Mucosa of rectum (tissue), 2 donors: ENCODE data around the gene OR10D3.

Experiments used
- H3K27ac ChIP-seq, 2 donors: one replicate each; pipeline ENCODE4 v1.7.0; 2013; ENCODE audit warnings: inconsistent platforms in 2 of 2, low read depth in 2 of 2, low read length in 2 of 2
- H3K27me3 ChIP-seq, 2 donors: one replicate each; pipeline ENCODE4 v1.7.0; 2013; ENCODE audit warnings: low read length in 2 of 2; ENCODE audit not compliant: control insufficient read depth in 2 of 2, insufficient read depth in 2 of 2
- H3K36me3 ChIP-seq, 2 donors: one replicate each; pipeline ENCODE4 v1.7.0; 2013; ENCODE audit warnings: low read length in 2 of 2; ENCODE audit not compliant: control insufficient read depth in 2 of 2, insufficient read depth in 2 of 2
- H3K4me1 ChIP-seq, 2 donors: one replicate each; pipeline ENCODE4 v1.7.0; 2013; ENCODE audit warnings: low read length in 2 of 2, mild to moderate bottlenecking in 1 of 2; ENCODE audit not compliant: control insufficient read depth in 2 of 2, insufficient read depth in 2 of 2
- H3K4me3 ChIP-seq, 2 donors: one replicate each; pipeline ENCODE4 v1.7.0; 2013; ENCODE audit warnings: low read length in 2 of 2
- H3K9ac ChIP-seq, 2 donors: one replicate each; pipeline ENCODE4 v1.7.0; 2013; ENCODE audit warnings: low read length in 2 of 2, low read depth in 1 of 2, mild to moderate bottlenecking in 1 of 2
- H3K9me3 ChIP-seq, 2 donors: one replicate each; pipeline ENCODE4 v1.7.0; 2013; ENCODE audit warnings: low read length in 2 of 2; ENCODE audit not compliant: control insufficient read depth in 2 of 2
- donor health status: healthy.
- donor health status: Normal muscosa, but diverticular disease.

Gene OR10D3

GRCh38 chr11:124170801-124171586, 12.2 kb upstream of the OR10D3 start:
- Histone ChIP-seq H3K36me3 (no peaks in the 10 kb centered on the region), H3K9ac (no peak overlapping the region), H3K27me3 (no peaks in the 10 kb centered on the region), H3K4me1 (no peaks in the 10 kb centered on the region), H3K27ac (no peak overlapping the region), H3K9me3 (no peaks in the 10 kb centered on the region), H3K4me3 (no peak overlapping the region)

- no peaks in the 10 kb centered on the region for H3K36me3 ChIP-seq
- H3K4me1 ChIP-seq, result no peaks in the 10 kb centered on the region
- no peaks in the 10 kb centered on the region for H3K27me3 ChIP-seq
- no peak overlapping the region for H3K9ac ChIP-seq
- no peaks in the 10 kb centered on the region for H3K9me3 ChIP-seq
- no peak overlapping the region for H3K27ac ChIP-seq
- H3K4me3 ChIP-seq, result no peak overlapping the region
Observed at GRCh38 chr11:124172101-124172500, 11.0 kb upstream of the OR10D3 start.

- Histone ChIP-seq H3K4me3 (no peak overlapping the region), H3K36me3 (no peaks in the 10 kb centered on the region), H3K4me1 (no peaks in the 10 kb centered on the region)
Observed at GRCh38 chr11:124172599-124172998, 10.5 kb upstream of the OR10D3 start.

GRCh38 chr11:124174001-124174583, 9.1 kb upstream of the OR10D3 start:
- Histone ChIP-seq H3K36me3 (no peaks in the 10 kb centered on the region), H3K9ac (no peak overlapping the region), H3K27me3 (no peaks in the 10 kb centered on the region), H3K9me3 (no peaks in the 10 kb centered on the region), H3K4me3 (no peak overlapping the region), H3K27ac (no peak overlapping the region), H3K4me1 (no peaks in the 10 kb centered on the region)

More at GRCh38 chr11:124172599-124172998, 10.5 kb upstream of the OR10D3 start:
- Histone ChIP-seq H3K9ac (no peak overlapping the region), H3K27ac (no peak overlapping the region), H3K9me3 (no peaks in the 10 kb centered on the region), H3K27me3 (no peaks in the 10 kb centered on the region)

- no peak overlapping the region for H3K9ac ChIP-seq
Observed at GRCh38 chr11:124176925-124177715, 6.0 kb upstream of the OR10D3 start.

GRCh38 chr11:124179310-124179709, 3.8 kb upstream of the OR10D3 start:
- H3K36me3 ChIP-seq, result no peaks in the 10 kb centered on the region
- H3K27me3 ChIP-seq, result no peaks in the 10 kb centered on the region
- no peaks in the 10 kb centered on the region for H3K4me1 ChIP-seq
- H3K9ac ChIP-seq, result no peak overlapping the region
- H3K9me3 ChIP-seq, result no peaks in the 10 kb centered on the region
- no peak overlapping the region for H3K27ac ChIP-seq
- H3K4me3 ChIP-seq, result no peak overlapping the region

More at GRCh38 chr11:124176925-124177715, 6.0 kb upstream of the OR10D3 start:
- no peaks in the 10 kb centered on the region for H3K4me1 ChIP-seq
- no peak overlapping the region for H3K4me3 ChIP-seq
- H3K36me3 ChIP-seq, result no peaks in the 10 kb centered on the region
- no peak overlapping the region for H3K27ac ChIP-seq
- no peaks in the 10 kb centered on the region for H3K9me3 ChIP-seq
- no peaks in the 10 kb centered on the region for H3K27me3 ChIP-seq

- H3K36me3 ChIP-seq, result no peaks in the 10 kb centered on the region
- H3K4me3 ChIP-seq, result no peak overlapping the region
- no peaks in the 10 kb centered on the region for H3K9me3 ChIP-seq
- no peak overlapping the region for H3K9ac ChIP-seq
- H3K27ac ChIP-seq, result no peak overlapping the region
- peaks cover 0 to 6% of the 10 kb centered on the region in 2 donors for H3K4me1 ChIP-seq
- H3K27me3 ChIP-seq, result no peaks in the 10 kb centered on the region
Observed at GRCh38 chr11:124190298-124191139, 7.4 kb downstream of the OR10D3 start.

- Histone ChIP-seq H3K4me1 (peaks cover 0 to 6% of the 10 kb centered on the region in 2 donors), H3K27ac (no peak overlapping the region), H3K36me3 (no peaks in the 10 kb centered on the region), H3K9me3 (no peaks in the 10 kb centered on the region), H3K4me3 (no peak overlapping the region), H3K9ac (no peak overlapping the region), H3K27me3 (no peaks in the 10 kb centered on the region)
Observed at GRCh38 chr11:124193221-124194010, 10.3 kb downstream of the OR10D3 start.
